Measurements from ENCODE around the gene EARS2. TPM values are rescaled to one million over a fixed set of nuclear protein-coding genes. Genes with fewer than 3 reads are reported as not detected.

Gene EARS2
- total and polyA plus RNA-seq, 7 experiments from 2014 or later = 10.6 to 19.2 (median 15.1) TPM

GRCh38 chr16:23571895-23572294 lies 14.7 kb upstream of the EARS2 start:
- intact Hi-C loops (cut with micrococcal nuclease) = loop anchor here in 1 of 2 donors (5.0 kb wide), 1 partner anchor 35 kb away; no protein-coding TSS in a partner anchor
- Histone ChIP-seq H3K36me3 (ENCODE audit: control insufficient read depth in 2 of 3, insufficient read depth in 3 of 3, low read length in 3 of 3) (peaks cover 0 to 77% (median 16%) of the 10 kb centered on the region in 3 experiments), H3K9me3 (ENCODE audit: control insufficient read depth in 2 of 3, low read length in 3 of 3) (no peaks in the 10 kb centered on the region), H3K4me3 (ENCODE audit: low read length) (no peak overlapping the region), H3K4me1 (ENCODE audit: control insufficient read depth in 2 of 2, insufficient read depth in 2 of 2, low read length in 2 of 2) (no peaks in the 10 kb centered on the region), H3K27me3 (ENCODE audit: control insufficient read depth in 2 of 2, insufficient read depth in 2 of 2, low read length in 2 of 2) (no peaks in the 10 kb centered on the region), H3K27ac (ENCODE audit: low read depth, low read length) (no peak overlapping the region)
- ATAC-seq (no peak), DNase-seq (no peak)
- POLR2A ChIA-PET = interaction anchor here (0.5 kb wide), 1 partner anchor 12 kb away, joined by 3 read pairs; no protein-coding TSS in a partner anchor
- no peak overlapping the region for H3K4me3 Mint-ChIP-seq
- H3K27ac Mint-ChIP-seq = no peak overlapping the region
- no peaks in the 10 kb centered on the region for H3K27me3 Mint-ChIP-seq
- CTCF ChIA-PET = no interaction called here
- H3K4me1 Mint-ChIP-seq = peaks cover 0 to 5% (median 0%) of the 10 kb centered on the region in 7 donors
- H3K9me3 Mint-ChIP-seq = no peaks in the 10 kb centered on the region
- H3K36me3 Mint-ChIP-seq = peaks cover 4 to 41% (median 12%) of the 10 kb centered on the region in 5 donors

- ATAC-seq (peak; percentile 78), DNase-seq (no peak)
- Histone ChIP-seq H3K27me3 (ENCODE audit: control insufficient read depth in 2 of 2, insufficient read depth in 2 of 2, low read length in 2 of 2) (no peaks in the 10 kb centered on the region), H3K4me1 (ENCODE audit: control insufficient read depth in 2 of 2, insufficient read depth in 2 of 2, low read length in 2 of 2) (no peaks in the 10 kb centered on the region), H3K36me3 (ENCODE audit: control insufficient read depth in 2 of 3, insufficient read depth in 3 of 3, low read length in 3 of 3) (peaks cover 0 to 79% (median 21%) of the 10 kb centered on the region in 3 experiments), H3K9me3 (ENCODE audit: control insufficient read depth in 2 of 3, low read length in 3 of 3) (no peaks in the 10 kb centered on the region), H3K27ac (ENCODE audit: low read depth, low read length) (no peak overlapping the region), H3K4me3 (ENCODE audit: low read length) (no peak overlapping the region)
- no peaks in the 10 kb centered on the region for H3K27me3 Mint-ChIP-seq
- H3K9me3 Mint-ChIP-seq = no peaks in the 10 kb centered on the region
- peaks cover 0 to 5% (median 0%) of the 10 kb centered on the region in 7 donors for H3K4me1 Mint-ChIP-seq
- H3K27ac Mint-ChIP-seq = peak overlapping the region in 1 of 9 donors; percentile 48
- intact Hi-C loops (cut with micrococcal nuclease) = loop anchor here in 1 of 2 donors (5.0 kb wide), 1 partner anchor 36 kb away; no protein-coding TSS in a partner anchor
- peaks cover 4 to 44% (median 12%) of the 10 kb centered on the region in 5 donors for H3K36me3 Mint-ChIP-seq
- ChIA-PET POLR2A (interaction anchor here (0.5 kb wide), 1 partner anchor 11 kb away, joined by 3 read pairs; no protein-coding TSS in a partner anchor), CTCF (no interaction called here)
- no peak overlapping the region for H3K4me3 Mint-ChIP-seq
These were observed 14.0 kb upstream of the EARS2 start for GRCh38 chr16:23570992-23571632.

GRCh38 chr16:23567602-23568001 lies 10.5 kb upstream of the EARS2 start:
- ATAC-seq (no peak), DNase-seq (no peak)
- CTCF ChIA-PET = no interaction called here

GRCh38 chr16:23566724-23567123 lies 9.6 kb upstream of the EARS2 start:
- H3K36me3 Mint-ChIP-seq = peaks cover 15 to 66% (median 25%) of the 10 kb centered on the region in 5 donors
- POLR2A ChIA-PET = no interaction called here
- H3K27ac Mint-ChIP-seq = no peak overlapping the region
- Histone ChIP-seq H3K27me3 (ENCODE audit: control insufficient read depth in 2 of 2, insufficient read depth in 2 of 2, low read length in 2 of 2) (no peaks in the 10 kb centered on the region), H3K27ac (ENCODE audit: low read depth, low read length) (no peak overlapping the region), H3K4me3 (ENCODE audit: low read length) (no peak overlapping the region), H3K9me3 (ENCODE audit: control insufficient read depth in 2 of 3, low read length in 3 of 3) (no peaks in the 10 kb centered on the region), H3K36me3 (ENCODE audit: control insufficient read depth in 2 of 3, insufficient read depth in 3 of 3, low read length in 3 of 3) (peaks cover 8 to 91% (median 42%) of the 10 kb centered on the region in 3 experiments), H3K4me1 (ENCODE audit: control insufficient read depth in 2 of 2, insufficient read depth in 2 of 2, low read length in 2 of 2) (no peaks in the 10 kb centered on the region)
- H3K4me1 Mint-ChIP-seq = peaks cover 0 to 13% (median 4%) of the 10 kb centered on the region in 7 donors
- H3K9me3 Mint-ChIP-seq = no peaks in the 10 kb centered on the region
- no peaks in the 10 kb centered on the region for H3K27me3 Mint-ChIP-seq
- DNase-seq = no peak
- no peak overlapping the region for H3K4me3 Mint-ChIP-seq
- intact Hi-C loops (cut with micrococcal nuclease) = no loop called here
- CTCF ChIA-PET = no interaction called here
- ATAC-seq = no peak

More at GRCh38 chr16:23567602-23568001, 10.5 kb upstream of the EARS2 start:
- H3K4me3 Mint-ChIP-seq = no peak overlapping the region
- no peak overlapping the region for H3K4me3 ChIP-seq (ENCODE audit: low read length)
- H3K27ac ChIP-seq (ENCODE audit: low read depth, low read length) = no peak overlapping the region
- POLR2A ChIA-PET = no interaction called here
- H3K4me1 Mint-ChIP-seq = peaks cover 0 to 10% (median 4%) of the 10 kb centered on the region in 7 donors
- no peaks in the 10 kb centered on the region for H3K27me3 Mint-ChIP-seq
- intact Hi-C loops (cut with micrococcal nuclease) = no loop called here
- no peaks in the 10 kb centered on the region for H3K9me3 Mint-ChIP-seq
- H3K27me3 ChIP-seq (ENCODE audit: control insufficient read depth in 2 of 2, insufficient read depth in 2 of 2, low read length in 2 of 2) = no peaks in the 10 kb centered on the region
- H3K27ac Mint-ChIP-seq = peak overlapping the region in 1 of 9 donors; percentile 19
- peaks cover 8 to 91% (median 34%) of the 10 kb centered on the region in 3 experiments for H3K36me3 ChIP-seq (ENCODE audit: control insufficient read depth in 2 of 3, insufficient read depth in 3 of 3, low read length in 3 of 3)
- H3K4me1 ChIP-seq (ENCODE audit: control insufficient read depth in 2 of 2, insufficient read depth in 2 of 2, low read length in 2 of 2) = no peaks in the 10 kb centered on the region
- H3K36me3 Mint-ChIP-seq = peaks cover 15 to 62% (median 23%) of the 10 kb centered on the region in 5 donors
- no peaks in the 10 kb centered on the region for H3K9me3 ChIP-seq (ENCODE audit: control insufficient read depth in 2 of 3, low read length in 3 of 3)

- ATAC-seq = no peak
- Mint-ChIP-seq H3K4me1 (peaks cover 4 to 20% (median 11%) of the 10 kb centered on the region in 7 donors), H3K4me3 (no peak overlapping the region), H3K9me3 (no peaks in the 10 kb centered on the region), H3K36me3 (peaks cover 16 to 60% (median 24%) of the 10 kb centered on the region in 5 donors), H3K27ac (no peak overlapping the region), H3K27me3 (no peaks in the 10 kb centered on the region)
- H3K9me3 ChIP-seq (ENCODE audit: control insufficient read depth in 2 of 3, low read length in 3 of 3) = no peaks in the 10 kb centered on the region
- no peak overlapping the region for H3K27ac ChIP-seq (ENCODE audit: low read depth, low read length)
- H3K4me1 ChIP-seq (ENCODE audit: control insufficient read depth in 2 of 2, insufficient read depth in 2 of 2, low read length in 2 of 2) = no peaks in the 10 kb centered on the region
- ChIA-PET CTCF (no interaction called here), POLR2A (no interaction called here)
- H3K4me3 ChIP-seq (ENCODE audit: low read length) = no peak overlapping the region
- H3K27me3 ChIP-seq (ENCODE audit: control insufficient read depth in 2 of 2, insufficient read depth in 2 of 2, low read length in 2 of 2) = no peaks in the 10 kb centered on the region
- DNase-seq = no peak
- intact Hi-C loops (cut with micrococcal nuclease) = no loop called here
- H3K36me3 ChIP-seq (ENCODE audit: control insufficient read depth in 2 of 3, insufficient read depth in 3 of 3, low read length in 3 of 3) = peaks cover 8 to 91% (median 38%) of the 10 kb centered on the region in 3 experiments
These were observed 7.6 kb upstream of the EARS2 start for GRCh38 chr16:23564575-23565363.

GRCh38 chr16:23563186-23563585 lies 6.0 kb upstream of the EARS2 start:
- H3K4me3 Mint-ChIP-seq = no peak overlapping the region
- Histone ChIP-seq H3K27me3 (ENCODE audit: control insufficient read depth in 2 of 2, insufficient read depth in 2 of 2, low read length in 2 of 2) (no peaks in the 10 kb centered on the region), H3K27ac (ENCODE audit: low read depth, low read length) (no peak overlapping the region), H3K9me3 (ENCODE audit: control insufficient read depth in 2 of 3, low read length in 3 of 3) (no peaks in the 10 kb centered on the region), H3K4me1 (ENCODE audit: control insufficient read depth in 2 of 2, insufficient read depth in 2 of 2, low read length in 2 of 2) (peaks cover 6% of the 10 kb centered on the region in 2 donors), H3K36me3 (ENCODE audit: control insufficient read depth in 2 of 3, insufficient read depth in 3 of 3, low read length in 3 of 3) (peaks cover 8 to 82% (median 36%) of the 10 kb centered on the region in 3 experiments), H3K4me3 (ENCODE audit: low read length) (no peak overlapping the region)
- peaks cover 8 to 35% (median 22%) of the 10 kb centered on the region in 7 donors for H3K4me1 Mint-ChIP-seq
- no peaks in the 10 kb centered on the region for H3K27me3 Mint-ChIP-seq
- peak overlapping the region in 2 of 9 donors; percentile 44 to 51 for H3K27ac Mint-ChIP-seq
- POLR2A ChIA-PET = no interaction called here
- H3K36me3 Mint-ChIP-seq = peaks cover 16 to 62% (median 21%) of the 10 kb centered on the region in 5 donors
- ATAC-seq (no peak), DNase-seq (no peak)
- CTCF ChIA-PET = no interaction called here
- intact Hi-C loops (cut with micrococcal nuclease) = no loop called here
- no peaks in the 10 kb centered on the region for H3K9me3 Mint-ChIP-seq

Data from naive thymus-derived CD4-positive, alpha-beta T cell (primary cell).